ENCODE data around the gene ENKD1. TPM values are rescaled to one million over a fixed set of nuclear protein-coding genes. Genes with fewer than 3 reads are reported as not detected.

Gene ENKD1
- total and polyA plus RNA-seq, 2 of the 13 experiments (the other 11 are each of a cell fraction or from before 2014, with no cell fraction given): 10.8 to 20.8 TPM

GRCh38 chr16:67666559-67667452, at the start of gene ENKD1, which contains the start of gene C16orf86 (continued):
- TF ChIP-seq, protein P1, sequence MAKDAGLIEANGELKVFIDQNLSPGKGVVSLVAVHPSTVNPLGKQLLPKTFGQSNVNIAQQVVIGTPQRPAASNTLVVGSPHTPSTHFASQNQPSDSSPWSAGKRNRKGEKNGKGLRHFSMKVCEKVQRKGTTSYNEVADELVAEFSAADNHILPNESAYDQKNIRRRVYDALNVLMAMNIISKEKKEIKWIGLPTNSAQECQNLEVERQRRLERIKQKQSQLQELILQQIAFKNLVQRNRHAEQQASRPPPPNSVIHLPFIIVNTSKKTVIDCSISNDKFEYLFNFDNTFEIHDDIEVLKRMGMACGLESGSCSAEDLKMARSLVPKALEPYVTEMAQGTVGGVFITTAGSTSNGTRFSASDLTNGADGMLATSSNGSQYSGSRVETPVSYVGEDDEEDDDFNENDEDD (CRISPR knock-in tag; IDR thresholded peaks at IDR 0.05; ENCODE audit: borderline replicate concordance): peak; percentile 56; the same call in 1 of the 2 replicates
- TF ChIP-seq, protein P2, sequence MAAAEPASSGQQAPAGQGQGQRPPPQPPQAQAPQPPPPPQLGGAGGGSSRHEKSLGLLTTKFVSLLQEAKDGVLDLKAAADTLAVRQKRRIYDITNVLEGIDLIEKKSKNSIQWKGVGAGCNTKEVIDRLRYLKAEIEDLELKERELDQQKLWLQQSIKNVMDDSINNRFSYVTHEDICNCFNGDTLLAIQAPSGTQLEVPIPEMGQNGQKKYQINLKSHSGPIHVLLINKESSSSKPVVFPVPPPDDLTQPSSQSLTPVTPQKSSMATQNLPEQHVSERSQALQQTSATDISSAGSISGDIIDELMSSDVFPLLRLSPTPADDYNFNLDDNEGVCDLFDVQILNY (CRISPR knock-in tag; conservative IDR thresholded peaks at IDR 0.05): peak; percentile 67
- no peak for TF ChIP-seq ZNF34 (CRISPR knock-in tag; IDR thresholded peaks at IDR 0.05; ENCODE audit: borderline replicate concordance)
- TF ChIP-seq, protein P3, sequence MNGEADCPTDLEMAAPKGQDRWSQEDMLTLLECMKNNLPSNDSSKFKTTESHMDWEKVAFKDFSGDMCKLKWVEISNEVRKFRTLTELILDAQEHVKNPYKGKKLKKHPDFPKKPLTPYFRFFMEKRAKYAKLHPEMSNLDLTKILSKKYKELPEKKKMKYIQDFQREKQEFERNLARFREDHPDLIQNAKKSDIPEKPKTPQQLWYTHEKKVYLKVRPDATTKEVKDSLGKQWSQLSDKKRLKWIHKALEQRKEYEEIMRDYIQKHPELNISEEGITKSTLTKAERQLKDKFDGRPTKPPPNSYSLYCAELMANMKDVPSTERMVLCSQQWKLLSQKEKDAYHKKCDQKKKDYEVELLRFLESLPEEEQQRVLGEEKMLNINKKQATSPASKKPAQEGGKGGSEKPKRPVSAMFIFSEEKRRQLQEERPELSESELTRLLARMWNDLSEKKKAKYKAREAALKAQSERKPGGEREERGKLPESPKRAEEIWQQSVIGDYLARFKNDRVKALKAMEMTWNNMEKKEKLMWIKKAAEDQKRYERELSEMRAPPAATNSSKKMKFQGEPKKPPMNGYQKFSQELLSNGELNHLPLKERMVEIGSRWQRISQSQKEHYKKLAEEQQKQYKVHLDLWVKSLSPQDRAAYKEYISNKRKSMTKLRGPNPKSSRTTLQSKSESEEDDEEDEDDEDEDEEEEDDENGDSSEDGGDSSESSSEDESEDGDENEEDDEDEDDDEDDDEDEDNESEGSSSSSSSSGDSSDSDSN (CRISPR knock-in tag; IDR thresholded peaks at IDR 0.05): peak; percentile 66
- TF ChIP-seq ZNF883 (CRISPR knock-in tag; IDR thresholded peaks at IDR 0.05; ENCODE audit: not compliant biosample characterization): peak; percentile 57
- peak; percentile 54; the same call in 1 of the 2 replicates for TF ChIP-seq ZNF563 (CRISPR knock-in tag; IDR thresholded peaks at IDR 0.05)
- peak; percentile 17; the same call in 1 of the 2 replicates for TF ChIP-seq POGK (CRISPR knock-in tag; conservative IDR thresholded peaks at IDR 0.05)
- TF ChIP-seq MBNL3 (CRISPR knock-in tag; conservative IDR thresholded peaks at IDR 0.05): no peak
- TF ChIP-seq HHEX (CRISPR knock-in tag; IDR thresholded peaks at IDR 0.05): no peak
- no peak; the same call in 1 of the 2 replicates for TF ChIP-seq HMG20A (CRISPR knock-in tag; IDR thresholded peaks at IDR 0.05; ENCODE audit: borderline replicate concordance)
- no peak for TF ChIP-seq ZNF251 (CRISPR knock-in tag; IDR thresholded peaks at IDR 0.05)
- TF ChIP-seq ZBTB3 (CRISPR knock-in tag; IDR thresholded peaks at IDR 0.05; ENCODE audit: borderline replicate concordance, low read depth): no peak
- no peak for TF ChIP-seq TAF15 (IDR thresholded peaks at IDR 0.05; ENCODE audit: low read depth, low read length, poor library complexity, severe bottlenecking)
- peak; percentile 87; the same call in 1 of the 2 replicates for TF ChIP-seq ZNF598 (CRISPR knock-in tag; IDR thresholded peaks at IDR 0.05; ENCODE audit: borderline replicate concordance)
- TF ChIP-seq ZNF558 (CRISPR knock-in tag; IDR thresholded peaks at IDR 0.05; ENCODE audit: borderline replicate concordance): peak; percentile 63; the same call in 1 of the 2 replicates
- TF ChIP-seq, protein P4, sequence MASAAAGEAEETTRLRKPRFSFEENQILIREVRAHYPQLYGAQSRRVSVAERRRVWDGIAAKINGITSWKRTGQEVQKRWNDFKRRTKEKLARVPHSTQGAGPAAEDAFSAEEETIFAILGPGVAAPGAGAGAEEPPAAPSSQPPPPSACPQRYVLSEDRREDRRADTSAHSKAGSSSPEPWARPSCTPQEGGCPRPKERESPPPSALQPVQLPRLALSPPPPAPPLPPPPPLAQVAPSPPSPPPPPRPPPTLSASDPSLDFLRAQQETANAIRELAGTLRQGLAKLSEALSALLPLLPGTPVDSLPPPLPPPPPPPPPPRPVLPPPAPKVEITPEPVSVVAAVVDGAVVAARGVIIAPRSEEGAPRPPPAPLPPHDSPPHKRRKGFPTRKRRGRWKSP (CRISPR knock-in tag; IDR thresholded peaks at IDR 0.05): 0 out of 2 replicates have a peak, but pooled peaks have one; percentile 6
- TF ChIP-seq, protein P5, sequence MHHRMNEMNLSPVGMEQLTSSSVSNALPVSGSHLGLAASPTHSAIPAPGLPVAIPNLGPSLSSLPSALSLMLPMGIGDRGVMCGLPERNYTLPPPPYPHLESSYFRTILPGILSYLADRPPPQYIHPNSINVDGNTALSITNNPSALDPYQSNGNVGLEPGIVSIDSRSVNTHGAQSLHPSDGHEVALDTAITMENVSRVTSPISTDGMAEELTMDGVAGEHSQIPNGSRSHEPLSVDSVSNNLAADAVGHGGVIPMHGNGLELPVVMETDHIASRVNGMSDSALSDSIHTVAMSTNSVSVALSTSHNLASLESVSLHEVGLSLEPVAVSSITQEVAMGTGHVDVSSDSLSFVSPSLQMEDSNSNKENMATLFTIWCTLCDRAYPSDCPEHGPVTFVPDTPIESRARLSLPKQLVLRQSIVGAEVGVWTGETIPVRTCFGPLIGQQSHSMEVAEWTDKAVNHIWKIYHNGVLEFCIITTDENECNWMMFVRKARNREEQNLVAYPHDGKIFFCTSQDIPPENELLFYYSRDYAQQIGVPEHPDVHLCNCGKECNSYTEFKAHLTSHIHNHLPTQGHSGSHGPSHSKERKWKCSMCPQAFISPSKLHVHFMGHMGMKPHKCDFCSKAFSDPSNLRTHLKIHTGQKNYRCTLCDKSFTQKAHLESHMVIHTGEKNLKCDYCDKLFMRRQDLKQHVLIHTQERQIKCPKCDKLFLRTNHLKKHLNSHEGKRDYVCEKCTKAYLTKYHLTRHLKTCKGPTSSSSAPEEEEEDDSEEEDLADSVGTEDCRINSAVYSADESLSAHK (CRISPR knock-in tag; IDR thresholded peaks at IDR 0.05; ENCODE audit: borderline replicate concordance): peak; percentile 27; the same call in 1 of the 2 replicates

Measured in HepG2 (cell line).